Fibroblast of the aortic adventitia (primary cell): Measurements from ENCODE around the gene SLC9A9. TPM values are rescaled to one million over a fixed set of nuclear protein-coding genes. Genes with fewer than 3 reads are reported as not detected.
A peak's percentile ranks its signal among the peaks of the same experiment; 100 is the strongest.

Experiments
- DNase-seq: peaks from one replicate; pipeline ENCODE4 v3.0.0-alpha.2; 2010; ENCODE audit warnings: low read depth
- H3K4me3 ChIP-seq: 2 replicates; pipeline ENCODE4 v1.5.1; 2011; ENCODE audit warnings: low read depth, mild to moderate bottlenecking, control low read depth, low read length, moderate library complexity
- CTCF ChIP-seq: IDR thresholded peaks from 2 replicates; pipeline ENCODE4 v1.5.1; 2011; ENCODE audit warnings: mild to moderate bottlenecking, low read length, control low read depth, inconsistent platforms; ENCODE audit not compliant: insufficient read depth
- total RNA-seq: library from RNA; depleted of rRNA; stranded (reverse); fragments of >200 nt; gene quantifications from 2 replicates; pipeline ENCODE4 v1.2.3, GENCODE V29; 2012; ENCODE audit warnings: low replicate concordance

SLC9A9 gene
- total RNA-seq, 1 donor, result 23.8 TPM

- no peak for TF ChIP-seq CTCF
- no peak overlapping the region for H3K4me3 ChIP-seq
- DNase-seq, result no peak
Measured at GRCh38 chr3:143224716-143225115, 623.6 kb downstream of the SLC9A9 start.

DNA sequence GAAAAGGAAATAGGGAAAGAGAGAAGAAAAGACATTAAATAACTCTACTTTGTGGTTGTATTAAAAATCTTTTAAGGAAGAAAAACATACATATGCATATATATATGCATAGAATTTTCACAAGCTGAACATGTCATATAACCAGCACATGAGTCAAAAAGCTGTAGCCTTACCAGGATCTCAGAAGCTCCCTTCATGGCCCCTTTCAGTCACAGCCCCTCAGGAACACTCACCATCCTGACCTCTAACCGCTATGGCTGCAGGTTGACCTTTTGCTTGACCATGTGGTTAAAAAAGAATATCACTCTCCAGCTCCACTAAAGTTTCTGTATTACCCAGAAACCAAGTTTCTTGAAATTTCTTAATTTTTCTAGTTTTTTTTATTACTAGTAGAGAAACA is 625.3 kb downstream of the SLC9A9 start:
- TF ChIP-seq CTCF, result no peak
- no peak for DNase-seq
- no peak overlapping the region for H3K4me3 ChIP-seq

- TF ChIP-seq CTCF, result no peak
- peak; percentile 15 for DNase-seq
- H3K4me3 ChIP-seq, result no peak overlapping the region
Measured at GRCh38 chr3:143222505-143222904, 625.8 kb downstream of the SLC9A9 start.

DNA sequence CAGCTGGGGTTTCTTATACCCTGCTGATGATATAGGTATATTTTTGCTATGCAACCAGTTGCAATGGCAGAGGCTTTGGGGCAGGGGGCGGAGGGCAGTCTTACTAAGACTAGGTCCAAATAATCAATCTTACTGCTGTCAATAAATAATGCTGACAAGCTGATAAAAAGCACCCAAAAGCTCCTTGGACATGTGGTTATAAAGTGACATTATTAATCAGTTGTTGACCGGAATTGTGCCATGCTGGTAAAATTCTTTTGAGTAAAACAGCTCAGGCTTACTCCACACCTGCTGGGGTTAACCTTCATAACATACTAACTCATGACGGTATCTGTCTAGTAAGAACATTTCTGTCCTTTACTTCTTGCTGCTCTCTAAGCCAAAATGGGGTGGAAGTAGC is 626.8 kb downstream of the SLC9A9 start:
- H3K4me3 ChIP-seq, result no peak overlapping the region
- TF ChIP-seq CTCF, result no peak
- no peak for DNase-seq

DNA sequence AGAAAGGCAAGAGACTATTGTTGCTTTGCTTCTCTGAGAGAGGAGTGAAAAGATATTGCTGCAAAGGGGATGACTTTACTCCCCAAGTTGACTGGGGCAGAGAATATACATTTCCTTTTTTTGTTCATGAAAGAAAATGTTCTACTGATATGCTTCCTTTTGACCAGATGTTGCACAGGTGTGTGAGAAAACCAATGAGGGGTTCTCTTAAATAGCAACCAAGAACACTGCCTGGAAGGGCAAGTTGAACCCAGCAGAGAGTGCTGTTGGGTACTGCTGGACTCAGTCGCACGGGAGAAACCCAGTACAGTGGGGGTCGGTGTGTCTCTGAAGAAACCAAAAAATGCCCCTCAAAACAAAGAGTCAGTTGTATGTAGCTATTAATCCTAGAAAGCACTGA is 627.5 kb downstream of the SLC9A9 start:
- no peak for DNase-seq
- no peak overlapping the region for H3K4me3 ChIP-seq
- TF ChIP-seq CTCF, result no peak

DNA sequence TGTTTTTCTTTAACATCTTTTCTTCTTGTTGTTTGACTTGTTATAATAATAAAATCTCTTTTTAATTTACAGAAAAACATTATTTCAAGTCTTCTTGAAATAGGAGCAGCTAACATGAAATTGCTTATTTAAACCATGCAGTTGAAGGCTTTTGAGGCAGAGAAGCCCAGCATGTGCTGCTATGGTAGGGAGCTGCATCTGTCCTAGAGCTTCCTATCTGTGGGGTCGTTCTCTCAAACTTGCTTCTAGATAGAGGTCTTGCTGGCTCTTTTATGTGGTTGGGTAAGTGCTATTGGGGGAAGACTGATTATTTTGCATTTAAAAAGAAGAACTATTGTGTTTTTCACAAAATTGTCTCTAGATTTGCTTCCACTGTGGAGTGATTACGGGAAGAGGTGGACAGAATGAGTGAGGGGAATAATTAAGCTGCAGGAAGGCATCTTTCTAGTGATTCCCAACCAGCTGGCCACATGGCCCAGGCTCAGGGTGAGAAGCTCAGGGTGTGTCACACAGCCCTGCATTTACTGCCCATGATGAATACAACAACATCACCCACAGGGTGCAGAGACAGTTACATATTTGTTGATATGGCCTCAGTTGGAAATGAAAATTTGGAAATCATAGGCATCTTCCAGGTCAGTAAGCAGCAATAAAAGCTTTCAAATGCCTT is 630.0 kb downstream of the SLC9A9 start:
- no peak for TF ChIP-seq CTCF

GRCh38 chr3:143217283-143217682 is 631.0 kb downstream of the SLC9A9 start:
- no peak for TF ChIP-seq CTCF
- no peak overlapping the region for H3K4me3 ChIP-seq
- DNase-seq, result no peak

More for the DNA sequence above, 630.0 kb downstream of the SLC9A9 start:
- H3K4me3 ChIP-seq, result no peak overlapping the region
- no peak for DNase-seq
